ENCODE data around the gene OBSCN.

OBSCN gene

GRCh38 chr1:228364706-228365213 lies 156.9 kb downstream of the OBSCN start:
- H3K9me2 ChIP-seq (replicated peaks; ENCODE audit: low read depth, low read length) = no peaks in the 10 kb centered on the region
- no peaks in the 10 kb centered on the region for H3K9me3 ChIP-seq (ENCODE audit: insufficient read depth, low read depth, low read length)
- H3K79me2 ChIP-seq (ENCODE audit: insufficient read depth, low read length) = no peaks in the 10 kb centered on the region
- no peaks in the 10 kb centered on the region for H4K20me1 ChIP-seq (ENCODE audit: insufficient read depth, low read length, poor library complexity, severe bottlenecking)
- H3K4me3 ChIP-seq (ENCODE audit: low read length, poor library complexity, severe bottlenecking) = no peak overlapping the region
- H3F3A ChIP-seq (ENCODE audit: low read depth) = no peaks in the 10 kb centered on the region
- H3K9ac ChIP-seq (ENCODE audit: low read depth, low read length, poor library complexity, severe bottlenecking) = no peak overlapping the region
- H3K27me3 ChIP-seq (ENCODE audit: insufficient read depth, low read length, poor library complexity, severe bottlenecking) = no peaks in the 10 kb centered on the region
- H2AFZ ChIP-seq (ENCODE audit: low read length) = no peak overlapping the region
- H3K4me2 ChIP-seq (ENCODE audit: low read depth, low read length, poor library complexity, severe bottlenecking) = no peak overlapping the region
- no peaks in the 10 kb centered on the region for H3K36me3 ChIP-seq (ENCODE audit: insufficient read depth, low read length)
- H3K4me1 ChIP-seq (ENCODE audit: insufficient read depth, low read length, poor library complexity, severe bottlenecking) = no peaks in the 10 kb centered on the region
- TF ChIP-seq EZH2phosphoT487 (IDR thresholded peaks at IDR 0.05; ENCODE audit: borderline replicate concordance) = no peak
- TF ChIP-seq CTCF (conservative IDR thresholded peaks at IDR 0.05; ENCODE audit: low read length) = no peak

GRCh38 chr1:228365271-228366061 lies 157.6 kb downstream of the OBSCN start:
- no peak overlapping the region for H3K4me3 ChIP-seq (ENCODE audit: low read length, poor library complexity, severe bottlenecking)
- no peaks in the 10 kb centered on the region for H3K79me2 ChIP-seq (ENCODE audit: insufficient read depth, low read length)
- H3K4me2 ChIP-seq (ENCODE audit: low read depth, low read length, poor library complexity, severe bottlenecking) = no peak overlapping the region
- no peak overlapping the region for H2AFZ ChIP-seq (ENCODE audit: low read length)
- H3K27me3 ChIP-seq (ENCODE audit: insufficient read depth, low read length, poor library complexity, severe bottlenecking) = no peaks in the 10 kb centered on the region
- H3K9me3 ChIP-seq (ENCODE audit: insufficient read depth, low read depth, low read length) = no peaks in the 10 kb centered on the region
- H3K36me3 ChIP-seq (ENCODE audit: insufficient read depth, low read length) = no peaks in the 10 kb centered on the region
- H3F3A ChIP-seq (ENCODE audit: low read depth) = no peaks in the 10 kb centered on the region
- TF ChIP-seq EZH2phosphoT487 (IDR thresholded peaks at IDR 0.05; ENCODE audit: borderline replicate concordance) (no peak), CTCF (conservative IDR thresholded peaks at IDR 0.05; ENCODE audit: low read length) (no peak)
- H3K9me2 ChIP-seq (replicated peaks; ENCODE audit: low read depth, low read length) = no peaks in the 10 kb centered on the region
- no peak overlapping the region for H3K9ac ChIP-seq (ENCODE audit: low read depth, low read length, poor library complexity, severe bottlenecking)
- no peaks in the 10 kb centered on the region for H4K20me1 ChIP-seq (ENCODE audit: insufficient read depth, low read length, poor library complexity, severe bottlenecking)
- no peaks in the 10 kb centered on the region for H3K4me1 ChIP-seq (ENCODE audit: insufficient read depth, low read length, poor library complexity, severe bottlenecking)

- no peak for TF ChIP-seq CTCF (conservative IDR thresholded peaks at IDR 0.05; ENCODE audit: low read length)
- no peak for TF ChIP-seq EZH2phosphoT487 (IDR thresholded peaks at IDR 0.05; ENCODE audit: borderline replicate concordance)
- Histone ChIP-seq H2AFZ (ENCODE audit: low read length) (no peak overlapping the region), H3K9ac (ENCODE audit: low read depth, low read length, poor library complexity, severe bottlenecking) (no peak overlapping the region), H3K27me3 (ENCODE audit: insufficient read depth, low read length, poor library complexity, severe bottlenecking) (no peaks in the 10 kb centered on the region), H3F3A (ENCODE audit: low read depth) (no peaks in the 10 kb centered on the region), H3K79me2 (ENCODE audit: insufficient read depth, low read length) (no peaks in the 10 kb centered on the region), H3K4me3 (ENCODE audit: low read length, poor library complexity, severe bottlenecking) (no peak overlapping the region), H4K20me1 (ENCODE audit: insufficient read depth, low read length, poor library complexity, severe bottlenecking) (no peaks in the 10 kb centered on the region), H3K36me3 (ENCODE audit: insufficient read depth, low read length) (no peaks in the 10 kb centered on the region), H3K4me2 (ENCODE audit: low read depth, low read length, poor library complexity, severe bottlenecking) (no peak overlapping the region), H3K9me2 (replicated peaks; ENCODE audit: low read depth, low read length) (no peaks in the 10 kb centered on the region), H3K9me3 (ENCODE audit: insufficient read depth, low read depth, low read length) (no peaks in the 10 kb centered on the region), H3K4me1 (ENCODE audit: insufficient read depth, low read length, poor library complexity, severe bottlenecking) (no peaks in the 10 kb centered on the region)
Observed at GRCh38 chr1:228366062-228366865, 158.4 kb downstream of the OBSCN start.
